NCI-H69 (cell line): ENCODE results near the gene RASGRP4.
"Not testable (repeated sequence)": the region's sequence is repeated elsewhere in the genome, so short reads cannot be mapped to it uniquely, and the experiment has no call there.

ENCODE experiments used
- DNase-seq: peaks from one replicate; lab custom pipeline; 2025; lab: John Stamatoyannopoulos, UW

RASGRP4 gene

DNA sequence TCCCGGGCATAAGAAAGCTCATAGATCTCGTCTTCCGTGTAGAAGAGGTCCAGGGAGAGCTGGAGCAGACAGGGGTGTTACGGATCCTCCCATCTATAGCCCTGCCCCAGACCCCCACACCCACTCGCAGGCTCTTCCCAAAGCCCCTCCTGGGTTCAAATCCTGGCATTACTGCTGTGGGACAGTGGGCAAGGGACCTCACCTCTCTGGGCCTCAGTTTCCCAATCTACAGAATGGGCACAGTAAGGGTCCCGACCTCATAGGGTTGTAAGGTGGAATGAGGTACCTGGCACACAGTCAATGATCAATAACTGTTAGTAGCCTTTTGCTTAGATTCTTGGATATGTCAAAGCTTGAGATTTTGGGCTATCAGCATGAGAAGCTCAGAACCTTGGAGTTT lies 12.6 kb downstream of the RASGRP4 start:
- no peak for DNase-seq

DNA sequence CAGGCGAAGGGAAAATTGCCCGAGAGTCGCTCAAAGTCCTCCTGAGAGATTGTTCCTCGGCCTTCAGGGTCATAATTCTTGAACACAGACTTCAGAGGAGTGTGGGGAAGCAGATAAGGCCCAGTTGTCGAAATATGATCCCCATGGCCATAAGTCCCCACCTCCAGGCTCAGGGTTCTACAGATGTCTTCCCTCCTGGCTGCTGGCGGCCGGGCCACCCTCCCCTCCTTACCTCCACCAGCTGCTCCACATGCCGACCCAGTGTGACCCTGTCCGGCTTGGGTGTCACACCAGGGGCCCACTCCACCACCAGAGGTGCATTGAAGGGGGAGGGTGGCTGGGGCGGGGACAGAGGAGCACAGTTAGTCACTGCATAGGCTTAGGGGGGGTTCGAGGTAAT lies 13.1 kb downstream of the RASGRP4 start:
- no peak for DNase-seq

DNA sequence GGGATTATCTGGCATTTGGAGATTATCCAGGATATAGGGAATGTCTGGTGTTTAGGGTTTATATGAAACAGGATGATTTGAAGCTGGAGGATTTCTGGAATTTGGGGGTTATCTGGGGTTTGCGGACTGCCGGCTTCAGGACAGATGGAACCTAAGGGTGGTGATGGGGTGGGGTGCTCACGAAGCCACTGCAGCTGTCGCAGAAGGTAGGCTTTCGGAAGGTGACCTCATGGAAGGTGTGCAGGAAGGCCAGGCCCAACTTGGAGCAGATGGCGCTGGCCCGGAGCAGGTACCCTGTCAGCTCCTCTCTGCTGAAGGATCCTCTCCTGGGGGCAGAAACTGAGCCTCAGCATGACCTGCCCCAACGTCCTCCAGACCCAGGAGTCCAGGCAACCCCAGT lies 13.5 kb downstream of the RASGRP4 start:
- DNase-seq: no peak

DNA sequence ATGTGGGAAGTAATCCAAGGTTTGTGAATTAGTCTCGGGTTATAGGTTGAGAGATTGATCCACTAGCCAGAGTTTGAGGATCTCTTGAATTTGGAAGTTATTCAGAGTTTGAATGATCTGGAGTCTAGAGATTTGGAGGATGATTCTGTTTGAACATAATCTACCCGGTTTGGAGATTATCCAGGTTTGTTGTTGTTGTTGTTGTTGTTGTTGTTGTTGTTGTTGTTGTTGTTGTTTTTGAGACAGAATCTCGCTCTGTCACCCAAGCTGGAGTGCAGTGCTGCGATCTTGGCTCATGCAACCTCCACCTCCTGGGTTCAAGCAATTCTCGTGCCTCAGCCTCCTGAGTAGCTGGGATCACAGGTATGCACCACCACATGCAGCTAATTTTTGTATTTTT lies 14.1 kb downstream of the RASGRP4 start:
- DNase-seq: not testable (repeated sequence)

DNA sequence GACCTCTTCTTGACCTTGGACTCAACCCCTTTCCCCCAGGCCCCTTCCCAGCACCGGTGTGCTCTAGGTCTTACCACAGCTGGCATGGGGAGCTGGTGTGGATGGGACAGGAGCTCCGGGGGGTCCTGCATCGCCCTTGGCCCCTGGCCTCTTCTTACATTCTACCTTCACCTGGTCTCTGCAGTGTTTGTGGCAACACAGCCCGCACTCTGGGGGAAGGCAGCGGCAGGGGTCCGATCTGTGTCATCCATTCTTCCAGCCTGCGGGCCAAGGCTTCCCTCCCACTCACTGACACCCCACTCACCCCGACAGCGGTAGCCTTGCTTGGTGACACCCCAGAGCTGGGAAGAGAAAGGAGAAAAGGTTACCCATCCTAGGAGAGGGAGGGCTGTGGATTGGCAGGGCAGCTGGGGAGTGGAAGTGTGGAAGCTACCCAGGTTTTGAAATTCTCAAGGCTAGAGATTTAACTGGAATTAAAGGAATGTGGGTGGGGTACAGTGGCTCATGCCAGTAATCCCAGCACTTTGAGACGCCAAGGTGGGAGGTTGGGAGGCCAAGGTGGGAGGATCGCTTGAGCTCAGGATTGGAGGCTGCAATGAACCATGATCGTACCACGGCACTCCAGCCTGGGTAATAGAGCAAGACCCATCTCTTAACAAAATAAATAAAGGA lies 14.8 kb downstream of the RASGRP4 start:
- no peak for DNase-seq

DNA sequence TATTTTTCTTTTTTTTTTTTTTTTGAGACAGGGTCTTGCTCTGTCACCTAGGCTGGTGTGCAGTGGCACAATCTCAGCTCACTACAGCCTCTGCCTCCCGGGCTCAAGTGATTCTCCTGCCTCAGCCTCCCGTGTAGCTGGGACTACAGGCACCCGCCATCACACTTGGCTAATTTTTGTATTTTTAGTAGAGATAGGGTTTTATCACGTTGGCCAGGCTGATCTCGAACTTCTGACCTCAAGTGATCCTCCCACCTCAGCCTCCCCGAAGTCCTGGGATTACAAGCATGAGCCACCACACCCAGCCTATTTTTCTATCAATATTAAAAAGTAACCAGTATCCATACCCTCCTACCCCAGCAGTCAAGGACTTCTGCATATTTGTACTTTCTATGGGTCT lies 15.6 kb downstream of the RASGRP4 start:
- not testable (repeated sequence) for DNase-seq

DNA sequence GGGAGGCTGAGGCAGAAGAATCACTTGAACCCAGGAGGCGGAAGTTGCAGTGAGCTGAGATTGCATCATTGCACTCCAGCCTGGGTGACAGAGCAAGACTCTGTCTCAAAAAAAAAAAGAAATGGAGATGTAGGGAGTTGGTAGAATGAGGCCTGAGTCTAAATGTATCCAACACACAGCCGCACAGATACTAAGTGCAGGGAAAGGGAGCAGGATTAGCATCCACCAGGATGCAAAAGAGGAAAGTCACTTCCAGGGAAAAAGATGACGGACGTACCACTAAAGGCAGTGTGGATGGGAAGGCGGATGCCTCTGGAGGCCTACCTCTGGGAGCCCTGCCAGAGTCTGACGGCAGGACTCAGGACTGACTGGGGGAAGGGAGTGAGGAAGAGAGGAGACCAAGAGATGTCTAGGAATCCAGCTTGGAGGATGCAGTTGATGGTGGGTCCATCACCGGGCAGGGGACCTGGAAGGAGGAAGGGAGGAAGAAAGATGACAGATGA lies 16.3 kb downstream of the RASGRP4 start:
- DNase-seq: peak; percentile 35

DNA sequence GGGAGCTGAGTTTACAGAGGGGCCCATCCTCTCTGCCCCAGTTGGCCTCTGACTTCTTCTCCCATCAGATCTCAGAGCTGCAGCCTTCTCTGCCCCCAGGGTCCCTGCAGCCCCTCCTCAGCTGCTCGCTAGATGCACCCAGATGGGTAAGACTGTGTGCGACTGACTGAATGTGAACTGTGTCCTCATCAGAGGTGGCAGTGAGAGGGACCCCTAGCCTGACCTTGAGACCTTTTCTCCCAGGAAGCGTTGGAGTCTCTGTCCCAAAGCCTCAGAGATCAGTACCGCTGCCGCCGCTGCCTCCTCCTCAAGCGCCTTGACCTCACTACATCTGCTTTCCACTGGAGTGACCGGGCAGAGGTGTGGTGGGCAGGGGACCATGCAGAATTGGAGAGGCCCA lies 20.7 kb downstream of the RASGRP4 start:
- no peak for DNase-seq

DNA sequence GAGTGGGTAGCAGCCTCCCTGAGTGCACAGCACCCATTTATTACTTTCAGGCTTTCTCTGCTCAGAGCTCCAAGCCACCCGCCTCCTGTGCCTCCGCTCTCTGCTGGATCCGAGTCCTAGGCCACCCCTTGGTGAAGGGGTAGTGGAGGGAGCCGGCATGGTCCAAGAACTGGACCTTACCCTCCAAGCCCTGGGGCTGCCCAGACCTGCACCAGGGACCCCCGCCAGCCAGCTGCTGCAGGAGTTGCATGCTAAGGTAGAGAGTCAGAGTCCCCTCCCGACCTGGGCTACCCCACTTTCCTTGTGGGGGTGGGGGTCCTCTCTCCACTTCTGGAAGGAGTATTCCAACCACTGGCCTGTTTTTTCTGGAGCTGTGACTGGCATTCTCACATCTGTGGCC lies 21.2 kb downstream of the RASGRP4 start:
- DNase-seq: no peak

DNA sequence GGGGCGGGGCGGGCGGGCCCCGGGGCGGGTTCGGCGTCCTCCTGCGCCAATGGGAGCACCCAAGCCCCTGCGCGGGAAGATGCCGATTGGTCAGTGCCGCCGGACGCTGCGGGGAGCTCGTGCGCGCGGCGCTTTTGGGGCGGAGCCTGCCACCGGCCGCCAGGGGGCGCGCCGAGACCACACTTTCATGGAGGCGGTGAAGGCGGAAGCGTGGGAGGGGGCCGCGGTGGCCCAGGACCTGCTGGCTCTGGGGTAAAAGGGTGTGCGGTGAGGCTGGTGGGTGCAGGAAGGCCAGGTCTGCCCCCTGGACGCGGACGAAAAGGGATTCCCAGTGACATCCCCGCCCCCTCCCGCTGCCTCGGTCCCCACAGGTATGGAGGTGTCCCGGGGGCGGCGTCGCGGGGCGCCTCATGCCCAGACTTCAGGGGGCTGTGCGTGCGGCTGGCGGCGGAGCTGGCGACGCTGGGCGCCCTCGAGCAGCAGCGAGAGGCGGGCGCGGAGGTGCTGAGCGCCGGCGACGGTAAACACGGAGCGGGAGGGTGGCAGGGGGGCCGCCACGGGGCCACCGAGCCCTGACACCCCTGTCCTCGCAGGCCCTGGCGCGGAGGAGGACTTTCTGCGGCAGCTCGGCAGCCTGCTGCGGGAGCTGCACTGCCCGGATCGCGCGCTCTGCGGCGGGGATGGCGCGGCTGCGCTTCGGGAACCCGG lies 22.9 kb downstream of the RASGRP4 start, which contains the start of gene FAM98C:
TSS of gene FAM98C (plus strand) at position 127 of the 708 bp plus-strand sequence. CDS start at position 188, 61 bp downstream.
- peak; percentile 98 for DNase-seq

DNA sequence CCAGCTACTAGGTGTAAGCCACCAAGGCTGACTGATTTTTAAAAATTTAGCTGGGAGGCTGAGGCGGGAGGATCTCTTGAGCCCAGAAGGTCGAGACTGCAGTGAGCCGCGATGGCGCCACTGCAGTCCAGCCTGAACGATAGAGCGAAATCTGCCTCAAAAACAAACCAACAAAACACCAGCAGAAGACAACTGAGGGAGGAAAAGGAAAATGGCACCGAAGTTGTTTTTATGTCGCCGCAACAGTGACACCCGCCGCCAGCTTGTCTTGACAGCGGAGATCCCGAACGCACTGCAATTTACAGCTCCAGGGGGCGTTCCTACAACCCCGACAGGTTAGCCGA lies 23.4 kb downstream of the RASGRP4 start:
- DNase-seq: no peak

DNA sequence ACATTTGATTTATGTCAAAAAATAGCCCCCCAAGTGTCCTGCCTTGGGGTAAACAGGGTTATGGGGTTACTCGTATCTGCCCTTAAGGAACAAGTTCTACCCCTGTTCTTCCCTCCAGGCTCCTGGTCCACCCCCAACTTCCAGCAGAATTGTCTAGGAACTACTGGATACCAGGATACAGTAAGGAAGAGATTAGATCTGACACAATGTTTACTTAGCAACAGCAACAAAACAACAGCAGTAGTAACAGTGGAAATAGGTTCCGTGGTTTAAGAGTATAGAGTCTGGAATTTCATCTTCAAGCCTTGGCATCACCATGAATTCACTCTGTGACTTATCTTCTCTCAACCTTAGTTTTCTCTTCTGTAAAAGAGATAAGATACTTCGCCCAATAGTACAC lies 24.9 kb downstream of the RASGRP4 start:
- no peak for DNase-seq

DNA sequence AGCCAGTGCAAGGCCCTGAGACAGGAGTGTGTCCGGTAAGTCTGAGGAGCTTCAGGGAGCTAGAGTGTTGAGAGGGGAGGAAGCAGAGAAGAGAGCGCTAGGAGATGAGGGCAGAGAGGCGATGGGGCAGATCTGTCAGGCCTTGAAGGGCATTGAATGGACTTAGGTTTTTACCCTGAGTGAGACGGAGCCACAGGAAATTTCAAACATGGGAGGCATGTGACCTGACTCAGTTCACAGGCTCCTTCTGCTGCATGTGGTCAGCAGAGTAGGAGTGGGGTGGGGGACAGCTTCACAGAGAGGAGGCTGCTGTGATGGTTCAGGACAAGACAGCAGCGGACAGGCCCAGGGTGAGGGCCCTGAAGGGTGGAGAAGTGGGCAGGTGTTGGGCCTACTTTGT lies 25.7 kb downstream of the RASGRP4 start:
- no peak for DNase-seq

DNA sequence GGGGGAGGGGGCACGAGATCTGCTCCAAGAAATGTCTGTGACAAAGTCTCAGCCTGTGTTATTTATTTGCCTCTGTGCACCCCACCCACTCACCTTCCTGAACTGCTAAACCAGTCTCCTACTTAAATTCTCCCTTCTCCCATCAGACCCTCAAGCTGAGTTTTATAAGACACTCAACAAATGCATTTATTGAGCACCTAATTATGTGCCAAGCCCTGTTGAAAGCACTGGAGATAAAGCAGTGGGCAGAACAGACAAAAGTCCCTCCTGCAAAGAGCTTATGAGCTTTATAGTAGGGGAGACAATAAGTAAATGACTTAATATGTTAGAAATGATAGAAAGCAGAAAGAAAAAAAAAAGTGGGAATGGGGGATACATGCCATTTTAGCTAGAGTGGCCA lies 26.5 kb downstream of the RASGRP4 start:
- no peak for DNase-seq

DNA sequence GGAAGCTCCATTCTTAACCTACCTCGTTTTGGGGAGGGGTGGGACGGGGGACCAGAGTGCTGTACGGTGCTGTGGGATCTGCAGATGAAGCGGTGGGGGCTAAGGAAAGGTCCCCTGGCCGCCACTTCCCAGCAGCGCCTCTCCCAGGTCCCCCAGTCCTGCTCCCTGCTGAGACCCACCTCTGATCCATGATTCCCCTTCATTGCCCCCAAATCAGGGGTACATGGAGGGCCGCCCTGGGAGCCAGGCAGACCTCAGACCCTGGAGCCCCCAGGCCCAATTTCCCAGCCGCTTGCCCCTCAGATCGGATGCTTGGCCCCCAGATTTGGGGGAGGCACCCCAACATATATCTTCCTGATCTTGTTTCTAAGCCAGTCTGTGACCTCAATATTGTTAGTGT lies 26.9 kb downstream of the RASGRP4 start:
- no peak for DNase-seq

DNA sequence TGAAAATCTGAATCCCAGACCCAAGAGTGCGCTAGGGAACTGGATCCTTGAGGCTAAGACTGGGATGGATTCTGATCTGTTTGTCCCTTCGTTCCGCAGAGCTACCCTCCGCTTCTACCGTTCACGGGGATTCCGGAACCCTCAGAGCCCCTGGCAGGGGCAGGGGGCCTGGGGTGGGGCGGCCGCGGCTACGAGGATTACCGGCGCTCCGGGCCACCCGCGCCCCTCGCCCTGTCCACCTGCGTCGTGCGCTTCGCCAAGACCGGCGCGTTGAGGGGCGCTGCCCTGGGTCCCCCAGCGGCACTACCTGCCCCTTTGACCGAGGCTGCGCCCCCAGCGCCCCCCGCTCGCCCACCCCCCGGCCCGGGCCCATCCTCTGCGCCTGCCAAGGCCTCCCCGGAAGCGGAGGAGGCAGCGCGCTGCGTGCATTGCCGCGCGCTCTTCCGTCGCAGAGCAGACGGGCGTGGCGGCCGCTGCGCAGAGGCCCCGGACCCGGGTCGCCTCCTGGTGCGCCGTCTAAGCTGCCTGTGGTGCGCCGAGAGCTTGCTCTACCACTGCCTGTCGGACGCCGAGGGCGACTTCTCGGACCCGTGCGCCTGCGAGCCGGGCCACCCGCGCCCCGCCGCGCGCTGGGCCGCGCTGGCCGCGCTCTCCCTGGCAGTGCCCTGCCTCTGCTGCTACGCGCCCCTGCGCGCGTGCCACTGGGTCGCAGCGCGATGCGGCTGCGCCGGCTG lies 30.5 kb downstream of the RASGRP4 start:
- DNase-seq: peak; percentile 39

DNA sequence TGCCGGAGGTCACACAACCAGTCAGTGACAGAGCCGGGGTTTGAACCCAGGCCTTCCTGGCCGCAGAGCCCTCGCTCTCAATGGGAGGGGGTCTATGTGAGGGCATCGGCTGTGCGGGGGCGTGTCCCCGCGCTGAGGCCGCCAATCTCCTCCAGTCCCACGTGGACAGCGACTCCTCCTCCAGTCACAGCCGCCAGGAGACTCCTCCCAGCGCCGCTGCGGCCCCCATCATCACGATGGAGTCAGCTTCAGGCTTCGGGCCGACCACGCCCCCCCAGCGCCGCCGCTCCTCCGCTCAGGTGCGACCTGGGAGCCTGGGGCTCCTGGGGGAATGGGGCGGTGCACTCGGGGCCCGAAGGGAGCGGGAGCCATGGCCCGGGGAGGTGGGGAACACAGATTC lies 31.5 kb downstream of the RASGRP4 start:
- DNase-seq: peak; percentile 89

DNA sequence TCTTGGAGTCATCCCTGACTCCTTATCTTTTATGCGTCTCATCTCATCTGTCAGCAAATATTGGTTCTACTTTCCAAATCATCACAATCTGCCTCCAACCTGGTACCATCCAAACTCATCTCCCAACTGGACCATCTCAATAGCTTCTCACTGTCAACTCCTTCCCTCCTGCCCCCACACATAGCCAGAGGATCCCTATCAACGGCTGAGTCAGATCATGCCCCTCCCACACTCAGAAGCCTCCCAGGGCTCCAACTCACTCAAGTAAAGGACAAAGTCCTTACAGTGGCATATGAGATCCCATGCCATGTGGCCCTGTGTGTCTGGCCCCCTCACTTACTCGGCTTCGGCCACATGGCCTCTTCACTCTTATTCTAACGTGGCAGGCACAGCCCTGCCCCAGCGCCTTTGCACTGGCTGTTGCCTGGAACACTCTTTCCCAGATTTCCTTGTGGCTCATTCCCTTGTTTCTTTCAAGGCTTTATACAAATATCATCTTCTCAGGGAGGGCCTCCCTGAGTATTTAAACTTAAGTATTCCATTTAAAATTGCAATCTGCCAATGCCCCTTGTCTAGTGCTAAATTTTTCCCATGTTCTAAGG lies 33.2 kb downstream of the RASGRP4 start:
- DNase-seq: no peak

DNA sequence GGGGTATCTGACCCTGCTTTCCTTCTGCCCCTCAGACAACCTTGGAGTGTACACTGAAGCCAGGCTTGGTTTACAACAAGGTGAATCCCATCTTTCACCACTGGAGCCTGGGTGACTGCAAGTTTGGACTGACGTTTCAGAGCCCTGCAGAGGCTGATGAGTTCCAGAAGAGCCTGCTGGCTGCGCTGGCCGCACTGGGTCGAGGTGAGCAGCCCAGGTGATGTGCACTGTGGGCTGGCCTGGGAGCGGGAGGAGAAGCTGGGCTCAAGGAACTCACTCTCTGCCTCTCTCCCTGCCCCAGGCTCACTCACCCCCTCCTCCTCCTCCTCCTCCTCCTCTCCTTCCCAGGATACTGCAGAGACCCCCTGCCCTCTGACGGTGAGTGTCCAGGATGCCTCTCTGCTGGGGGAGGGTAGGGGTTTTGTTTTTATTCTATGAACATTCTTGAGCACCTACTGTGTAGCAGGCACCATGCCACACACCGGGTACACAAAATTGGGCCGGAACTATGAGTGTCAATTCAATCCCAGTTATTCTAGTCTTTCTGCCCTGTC lies 34.0 kb downstream of the RASGRP4 start:
- DNase-seq: no peak

DNA sequence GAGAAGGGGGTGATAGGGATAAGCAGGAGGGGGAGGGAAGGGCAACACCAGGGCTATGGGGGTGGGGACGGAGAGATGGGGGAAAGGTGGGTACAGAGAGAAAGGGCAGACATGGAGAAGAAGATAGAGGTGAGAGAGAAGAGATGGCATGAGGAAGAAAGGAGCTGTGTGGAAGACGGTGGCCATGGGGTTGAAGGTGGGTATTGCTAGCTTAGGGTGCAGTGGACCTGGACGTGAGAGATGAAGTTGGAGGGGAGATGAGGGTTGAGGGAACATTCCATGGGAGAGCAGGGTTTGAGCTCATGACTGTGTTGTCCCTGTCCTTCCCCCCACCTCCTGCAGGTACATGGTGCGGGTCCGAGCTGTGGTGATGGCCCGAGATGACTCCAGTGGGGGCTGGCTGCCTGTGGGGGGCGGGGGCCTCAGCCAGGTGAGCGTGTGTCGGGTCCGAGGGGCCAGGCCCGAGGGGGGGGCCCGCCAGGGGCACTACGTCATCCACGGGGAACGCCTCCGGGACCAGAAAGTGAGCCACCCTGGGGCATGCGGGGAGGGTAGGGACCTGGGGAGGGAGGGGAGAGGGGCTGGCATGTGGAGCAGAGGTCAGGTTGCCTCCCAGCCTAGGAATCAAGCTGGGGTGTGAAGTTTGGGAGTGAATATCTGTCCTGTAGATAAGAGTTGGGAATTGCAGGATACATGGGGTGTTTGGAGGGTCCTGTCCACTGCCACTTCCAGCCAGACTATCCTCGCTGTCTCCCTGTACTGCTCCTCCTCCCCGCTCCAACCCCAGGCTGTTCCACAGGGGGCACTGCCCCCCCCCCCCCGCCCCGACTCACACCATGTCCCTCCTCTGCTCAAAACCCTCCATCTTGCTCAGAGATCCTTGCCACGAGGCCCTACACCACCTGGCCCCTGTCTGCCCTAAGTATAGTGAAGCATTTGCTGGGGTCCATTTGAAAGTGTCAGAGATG lies 35.8 kb downstream of the RASGRP4 start:
- no peak for DNase-seq
